ENCODE results near the gene DENND1C. TPM values are rescaled to one million over a fixed set of nuclear protein-coding genes. Genes with fewer than 3 reads are reported as not detected.

The DENND1C gene
- total and polyA plus RNA-seq, 9 of the 15 experiments (the other 6 are each of a cell fraction or from before 2014, with no cell fraction given): 0.03 to 1.2 (median 0.32) TPM; not detected in 1

DNA sequence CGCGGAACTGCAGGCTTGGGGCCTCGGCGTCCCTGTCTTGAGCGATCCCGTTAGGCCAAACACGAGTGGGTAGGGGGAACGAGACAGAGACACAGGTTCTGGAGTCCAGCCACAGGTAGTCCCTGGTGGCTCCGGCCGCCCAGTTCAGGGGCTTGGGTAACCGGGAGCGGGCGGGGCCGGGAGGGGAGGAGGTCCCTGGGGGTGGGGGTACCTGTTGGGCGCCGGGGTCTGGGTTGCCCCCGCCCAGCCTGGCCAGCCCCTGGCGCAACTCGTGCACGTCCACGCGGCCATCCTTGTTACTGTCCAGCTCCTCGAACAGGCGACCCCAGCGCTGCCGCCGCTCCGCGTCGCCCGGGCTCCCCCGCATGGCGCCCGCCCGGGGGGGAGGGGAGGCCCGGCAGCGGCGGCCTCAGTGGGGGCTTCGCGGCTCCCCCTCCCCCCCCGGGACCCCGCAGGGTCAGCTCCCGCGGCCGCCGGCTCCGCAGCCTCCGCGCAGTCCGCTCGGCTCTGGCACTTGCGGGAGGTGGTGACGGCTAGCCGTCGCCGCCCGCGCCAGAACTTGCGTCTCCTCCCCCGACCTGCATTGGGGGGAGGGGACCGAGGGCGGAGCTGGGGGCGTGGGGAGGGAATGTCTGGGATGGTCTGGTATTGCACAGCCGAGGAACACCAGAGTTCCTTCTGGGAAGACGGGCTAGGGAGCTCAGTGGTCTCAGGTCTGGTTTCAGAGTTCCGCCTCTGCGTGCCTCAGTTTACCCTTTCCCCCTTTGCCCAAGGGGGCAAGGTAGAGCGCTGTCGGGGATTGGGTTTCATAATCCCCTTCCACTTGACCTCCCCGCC lies 22.1 kb downstream of the DENND1C start, which contains the start of gene SLC25A23 (continued):
- TF ChIP-seq MYC (IDR thresholded peaks at IDR 0.05; ENCODE audit: low read depth, low read length) (0 out of 2 replicates have a peak, but pooled peaks have one; percentile 18), MYC (CRISPR knock-in tag; IDR thresholded peaks at IDR 0.05; ENCODE audit: borderline replicate concordance, low read depth) (no peak), SREBF2 (CRISPR knock-in tag; IDR thresholded peaks at IDR 0.05) (no peak), SAFB2 (IDR thresholded peaks at IDR 0.05; ENCODE audit: borderline replicate concordance, low read depth, low read length, severe bottlenecking) (no peak), TAF15 (IDR thresholded peaks at IDR 0.05; ENCODE audit: low read depth, low read length) (no peak), ZNF277 (CRISPR knock-in tag; IDR thresholded peaks at IDR 0.05; ENCODE audit: borderline replicate concordance) (no peak), RBFOX2 (IDR thresholded peaks at IDR 0.05; ENCODE audit: low read depth, low read length) (peak; percentile 60), ID3 (CRISPR knock-in tag; IDR thresholded peaks at IDR 0.05) (no peak), ID3 (tag; IDR thresholded peaks at IDR 0.05) (no peak), ETS2 (tag; IDR thresholded peaks at IDR 0.05; ENCODE audit: borderline replicate concordance, poor library complexity, severe bottlenecking) (no peak), MED1 (CRISPR knock-in tag; IDR thresholded peaks at IDR 0.05; ENCODE audit: borderline replicate concordance) (no peak), KLF13 (tag; IDR thresholded peaks at IDR 0.05; ENCODE audit: borderline replicate concordance, low read depth) (no peak), ZNF146 (CRISPR knock-in tag; IDR thresholded peaks at IDR 0.05; ENCODE audit: unreplicated experiment) (no peak), ZNF551 (CRISPR knock-in tag; IDR thresholded peaks at IDR 0.05) (no peak), MAFF (IDR thresholded peaks at IDR 0.05; ENCODE audit: low read length) (no peak), GMEB1 (CRISPR knock-in tag; IDR thresholded peaks at IDR 0.05) (no peak), SRSF7 (optimal IDR thresholded peaks at IDR 0.05; ENCODE audit: low read depth, low read length) (no peak), CAMTA2 (CRISPR knock-in tag; conservative IDR thresholded peaks at IDR 0.05) (no peak), SETDB1 (IDR thresholded peaks at IDR 0.05; ENCODE audit: low read length) (no peak), SP1 (CRISPR knock-in tag; IDR thresholded peaks at IDR 0.05) (no peak), ZNF668 (CRISPR knock-in tag; IDR thresholded peaks at IDR 0.05) (no peak)
- TF ChIP-seq, protein P1, sequence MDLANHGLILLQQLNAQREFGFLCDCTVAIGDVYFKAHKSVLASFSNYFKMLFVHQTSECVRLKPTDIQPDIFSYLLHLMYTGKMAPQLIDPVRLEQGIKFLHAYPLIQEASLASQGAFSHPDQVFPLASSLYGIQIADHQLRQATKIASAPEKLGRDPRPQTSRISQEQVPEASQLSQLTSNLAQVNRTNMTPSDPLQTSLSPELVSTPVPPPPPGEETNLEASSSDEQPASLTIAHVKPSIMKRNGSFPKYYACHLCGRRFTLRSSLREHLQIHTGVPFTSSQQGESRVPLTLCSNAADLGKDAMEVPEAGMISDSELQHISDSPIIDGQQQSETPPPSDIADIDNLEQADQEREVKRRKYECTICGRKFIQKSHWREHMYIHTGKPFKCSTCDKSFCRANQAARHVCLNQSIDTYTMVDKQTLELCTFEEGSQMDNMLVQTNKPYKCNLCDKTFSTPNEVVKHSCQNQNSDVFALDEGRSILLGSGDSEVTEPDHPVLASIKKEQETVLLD (IDR thresholded peaks at IDR 0.05): no peak
- TF ChIP-seq, protein P2, sequence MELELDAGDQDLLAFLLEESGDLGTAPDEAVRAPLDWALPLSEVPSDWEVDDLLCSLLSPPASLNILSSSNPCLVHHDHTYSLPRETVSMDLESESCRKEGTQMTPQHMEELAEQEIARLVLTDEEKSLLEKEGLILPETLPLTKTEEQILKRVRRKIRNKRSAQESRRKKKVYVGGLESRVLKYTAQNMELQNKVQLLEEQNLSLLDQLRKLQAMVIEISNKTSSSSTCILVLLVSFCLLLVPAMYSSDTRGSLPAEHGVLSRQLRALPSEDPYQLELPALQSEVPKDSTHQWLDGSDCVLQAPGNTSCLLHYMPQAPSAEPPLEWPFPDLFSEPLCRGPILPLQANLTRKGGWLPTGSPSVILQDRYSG (tag; conservative IDR thresholded peaks at IDR 0.05; ENCODE audit: low read depth): no peak

Data from K562 (cell line).